C4-2B (cell line): ENCODE results near the gene CD3E.

Source experiments
- H3K27ac ChIP-seq: fragments of 450-650 bp; 2 replicates; pipeline ENCODE4 v1.5.1; 2017
- ZFX ChIP-seq: fragments of 450-650 bp; IDR thresholded peaks from 2 replicates; pipeline ENCODE4 v1.6.1; 2017
- TF ChIP-seq, protein P1 (sequence below): fragments of 450-650 bp; conservative IDR thresholded peaks from 2 replicates; pipeline ENCODE4 v1.5.1; 2017; ENCODE audit warnings: mild to moderate bottlenecking

CD3E gene

DNA sequence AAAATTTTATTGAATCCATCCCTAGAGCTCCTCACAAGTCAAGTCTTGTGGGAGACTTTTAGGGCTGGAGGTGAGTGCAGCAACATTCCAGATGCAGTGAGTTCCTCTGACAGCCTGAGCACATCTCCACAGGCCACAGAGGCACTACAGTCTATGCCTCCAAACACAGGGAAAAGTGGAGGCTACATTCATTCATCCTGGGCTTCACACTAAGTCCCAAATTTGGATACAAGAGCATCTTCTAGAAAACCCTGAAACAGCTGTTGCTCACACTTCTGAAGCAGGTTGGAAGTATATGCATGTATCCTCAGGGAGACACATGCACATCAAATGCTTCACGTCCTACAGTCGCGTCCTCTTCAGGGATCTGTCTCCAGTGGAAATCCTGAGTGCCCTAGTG, 36.7 kb downstream of the CD3E start:
- no peak overlapping the region for H3K27ac ChIP-seq
- TF ChIP-seq, protein P1, sequence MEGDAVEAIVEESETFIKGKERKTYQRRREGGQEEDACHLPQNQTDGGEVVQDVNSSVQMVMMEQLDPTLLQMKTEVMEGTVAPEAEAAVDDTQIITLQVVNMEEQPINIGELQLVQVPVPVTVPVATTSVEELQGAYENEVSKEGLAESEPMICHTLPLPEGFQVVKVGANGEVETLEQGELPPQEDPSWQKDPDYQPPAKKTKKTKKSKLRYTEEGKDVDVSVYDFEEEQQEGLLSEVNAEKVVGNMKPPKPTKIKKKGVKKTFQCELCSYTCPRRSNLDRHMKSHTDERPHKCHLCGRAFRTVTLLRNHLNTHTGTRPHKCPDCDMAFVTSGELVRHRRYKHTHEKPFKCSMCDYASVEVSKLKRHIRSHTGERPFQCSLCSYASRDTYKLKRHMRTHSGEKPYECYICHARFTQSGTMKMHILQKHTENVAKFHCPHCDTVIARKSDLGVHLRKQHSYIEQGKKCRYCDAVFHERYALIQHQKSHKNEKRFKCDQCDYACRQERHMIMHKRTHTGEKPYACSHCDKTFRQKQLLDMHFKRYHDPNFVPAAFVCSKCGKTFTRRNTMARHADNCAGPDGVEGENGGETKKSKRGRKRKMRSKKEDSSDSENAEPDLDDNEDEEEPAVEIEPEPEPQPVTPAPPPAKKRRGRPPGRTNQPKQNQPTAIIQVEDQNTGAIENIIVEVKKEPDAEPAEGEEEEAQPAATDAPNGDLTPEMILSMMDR, result no peak
- no peak for TF ChIP-seq ZFX

- H3K27ac ChIP-seq, result no peak overlapping the region
- TF ChIP-seq ZFX, result no peak
- TF ChIP-seq, protein P1, result no peak
Observed at GRCh38 chr11:118341815-118342489, 37.4 kb downstream of the CD3E start.

GRCh38 chr11:118342503-118343161, 38.1 kb downstream of the CD3E start, which contains the start of gene CD3D:
Gene CD3D (minus strand): TSS chr11:118342705. CDS start chr11:118342607, 98 bp downstream.
- TF ChIP-seq, protein P1, result no peak
- TF ChIP-seq ZFX, result no peak
- no peak within 1 kb of the TSS for H3K27ac ChIP-seq

DNA sequence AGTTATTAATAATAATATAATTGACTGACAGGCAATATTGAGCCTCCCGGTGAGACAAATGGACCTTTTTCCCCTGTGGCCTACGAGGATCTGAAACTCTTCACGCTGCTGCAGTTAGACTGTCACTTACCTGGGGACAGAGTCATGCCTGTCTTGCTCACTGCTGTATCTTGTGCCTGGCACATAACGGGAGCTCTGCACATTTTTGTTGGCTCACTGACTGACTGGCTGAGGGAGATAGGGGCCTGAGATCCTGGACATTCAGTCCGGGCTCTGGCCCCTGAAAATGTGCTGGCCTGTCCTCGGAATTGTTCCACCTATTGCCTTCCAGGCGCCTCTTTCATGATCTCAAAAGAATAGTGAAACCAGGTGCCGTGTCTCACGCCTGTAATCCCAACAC, 38.7 kb downstream of the CD3E start:
- H3K27ac ChIP-seq, result no peak overlapping the region
- TF ChIP-seq, protein P1, result no peak
- TF ChIP-seq ZFX, result no peak

DNA sequence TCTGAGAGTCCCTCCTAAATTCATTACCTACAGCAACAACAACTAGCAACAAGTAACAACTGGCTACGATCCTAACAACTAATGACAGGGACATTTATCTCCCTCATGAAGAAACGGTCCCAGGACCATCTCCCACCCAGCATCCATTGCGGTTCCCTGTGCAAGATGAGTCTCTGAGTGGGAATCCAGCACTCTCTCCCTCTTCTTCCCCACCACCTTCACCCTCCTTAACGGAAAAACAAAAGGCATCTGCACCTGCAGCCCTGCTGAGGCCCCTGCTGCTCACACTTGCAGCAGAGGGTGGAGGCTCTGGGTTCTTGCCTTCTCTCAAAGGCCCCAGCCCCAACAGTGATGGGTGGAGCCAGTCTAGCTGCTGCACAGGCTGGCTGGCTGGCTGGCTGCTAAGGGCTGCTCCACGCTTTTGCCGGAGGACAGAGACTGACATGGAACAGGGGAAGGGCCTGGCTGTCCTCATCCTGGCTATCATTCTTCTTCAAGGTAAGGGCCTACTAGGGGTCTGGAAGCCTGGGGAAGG, 39.5 kb downstream of the CD3E start, which contains the start of gene CD3G:
CD3G (plus strand) TSS at position 364 of the 535 bp plus-strand sequence; CDS start at position 444, 80 bp downstream.
- no peak for TF ChIP-seq ZFX
- TF ChIP-seq, protein P1, result no peak
- H3K27ac ChIP-seq, result no peak within 1 kb of the TSS

- no peak overlapping the region for H3K27ac ChIP-seq
- TF ChIP-seq, protein P1, result no peak
- no peak for TF ChIP-seq ZFX
Observed at GRCh38 chr11:118349475-118349874, 44.9 kb downstream of the CD3E start.
